NT2/D1 (cell line): ENCODE measurements around the gene HJURP.

Source experiments
- SUZ12 ChIP-seq: IDR thresholded peaks from 2 replicates; pipeline ENCODE4 v1.6.1; 2011; ENCODE audit not compliant: insufficient read length, insufficient read depth; ENCODE audit errors: extremely low read depth
- ZNF274 ChIP-seq: IDR thresholded peaks from 2 replicates; pipeline ENCODE4 v1.6.1; 2011; ENCODE audit warnings: mild to moderate bottlenecking, low read depth, low read length

DNA sequence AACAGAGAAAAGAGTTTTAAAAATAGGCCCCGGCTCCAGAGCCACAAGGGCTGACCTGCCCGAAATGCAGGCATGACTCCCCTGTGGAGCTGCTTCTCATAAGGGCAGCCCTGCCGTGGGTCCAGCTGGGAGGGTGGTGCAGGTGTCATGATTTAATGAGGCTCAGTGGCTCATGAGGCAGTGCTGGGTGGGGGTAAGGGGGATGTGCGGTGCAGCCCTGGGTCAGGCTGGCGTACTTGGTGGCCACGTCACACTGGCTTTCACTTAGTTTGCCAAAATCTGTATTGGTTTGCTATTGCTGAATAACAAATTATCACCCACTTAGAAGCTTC, 33.6 kb downstream of the HJURP start:
- TF ChIP-seq ZNF274: no peak
- TF ChIP-seq SUZ12: no peak
